PC-3 (cell line): ENCODE measurements around the gene CERK. TPM values are rescaled to one million over a fixed set of nuclear protein-coding genes. Genes with fewer than 3 reads are reported as not detected.

ENCODE experiments used
- ATAC-seq: fragments of 200-7000 bp; cut with Tn5 transposase; 2 replicates; pipeline ENCODE4 v1.9.1; 2020; ENCODE audit warnings: mild to moderate bottlenecking, moderate library complexity
- BruUV-seq: library from RNA; stranded (reverse); fragments of 400-500 nt; replicated peaks from 2 replicates; lab custom pipeline; 2021; lab: Mats Ljungman, UMichigan
- CTCF ChIA-PET: fragments of 300-600 bp; sonication (Branson Sonifier 250); formaldehyde crosslinking; loops from one replicate; lab custom pipeline; 2022; ENCODE audit warnings: antibody characterized with exemption; lab: Charles Lee
- POLR2A ChIA-PET: fragments of 300-600 bp; sonication (Branson Sonifier 250); formaldehyde crosslinking; loops from one replicate; lab custom pipeline; 2022; ENCODE audit warnings: antibody characterized with exemption; ENCODE audit not compliant: unreplicated experiment; lab: Charles Lee
- DNase-seq: peaks from one replicate; pipeline ENCODE4 v3.0.0-alpha.2; 2015
- H2AFZ ChIP-seq: fragments of 300-600 bp; sonication (generic); 2 replicates; pipeline ENCODE4 v1.6.0; 2016; ENCODE audit warnings: antibody characterized with exemption, low read length
- H3F3A ChIP-seq: fragments of 300-600 bp; sonication (generic); one replicate; pipeline ENCODE4 v1.6.0; 2017; ENCODE audit warnings: antibody characterized with exemption, low read length, control low read depth, mild to moderate bottlenecking; ENCODE audit not compliant: unreplicated experiment
- H3K27ac ChIP-seq: fragments of 300-600 bp; sonication (generic); 2 replicates; pipeline ENCODE4 v1.5.1; 2016; ENCODE audit warnings: mild to moderate bottlenecking, low read length
- H3K27me3 ChIP-seq: fragments of 300-600 bp; sonication (generic); 2 replicates; pipeline ENCODE4 v1.6.1; 2016; ENCODE audit warnings: low read length, mixed read lengths
- H3K36me3 ChIP-seq: fragments of 300-600 bp; sonication (generic); 2 replicates; pipeline ENCODE4 v1.6.1; 2016; ENCODE audit warnings: low read depth, mixed run types, low read length, mixed read lengths
- H3K4me1 ChIP-seq: fragments of 300-600 bp; sonication (generic); 2 replicates; pipeline ENCODE4 v1.5.1; 2016; ENCODE audit warnings: low read length; ENCODE audit not compliant: insufficient read depth
- H3K4me2 ChIP-seq: fragments of 300-600 bp; sonication (generic); 2 replicates; pipeline ENCODE4 v1.6.0; 2016; ENCODE audit warnings: low read length
- H3K4me3 ChIP-seq: fragments of 300-600 bp; sonication (generic); 2 replicates; pipeline ENCODE4 v1.5.1; 2016; ENCODE audit warnings: mild to moderate bottlenecking, low read length, mixed read lengths
- H3K79me2 ChIP-seq: fragments of 300-600 bp; sonication (generic); 2 replicates; pipeline ENCODE4 v1.6.1; 2017; ENCODE audit warnings: low read length, mixed read lengths
- H3K9ac ChIP-seq: fragments of 300-600 bp; sonication (generic); 2 replicates; pipeline ENCODE4 v1.6.0; 2016; ENCODE audit warnings: mild to moderate bottlenecking, low read length
- H3K9me2 ChIP-seq: fragments of 300-600 bp; sonication (generic); replicated peaks from 2 replicates; pipeline ENCODE4 v1.6.1; 2016; ENCODE audit warnings: mixed run types, low read length, mixed read lengths
- H3K9me3 ChIP-seq: fragments of 300-600 bp; sonication (generic); 2 replicates; pipeline ENCODE4 v1.6.1; 2016; ENCODE audit warnings: low read length, mixed read lengths
- H4K20me1 ChIP-seq: fragments of 300-600 bp; sonication (generic); 2 replicates; pipeline ENCODE4 v1.6.1; 2016; ENCODE audit warnings: low read length, mixed read lengths
- EZH2 ChIP-seq: fragments of 300-600 bp; sonication (generic); IDR thresholded peaks from one replicate; pipeline ENCODE4 v1.6.1; 2017; ENCODE audit warnings: antibody characterized with exemption, mild to moderate bottlenecking, low read length; ENCODE audit not compliant: unreplicated experiment
- EZH2phosphoT487 ChIP-seq: fragments of 300-600 bp; sonication (generic); IDR thresholded peaks from 2 replicates; pipeline ENCODE4 v1.6.1; 2018; ENCODE audit warnings: mild to moderate bottlenecking, antibody characterized with exemption, low read length, borderline replicate concordance
- intact Hi-C: fragments of 100-400 bp; cut with micrococcal nuclease; formaldehyde crosslinking; loops from 2 replicates; pipeline ENCODE4 v1.9.0; 2023
- total RNA-seq: library from RNA; depleted of rRNA; stranded (reverse); fragments of >200 nt; gene quantifications from 2 replicates; pipeline ENCODE4 v1.2.3, GENCODE V29; 2014
- TF ChIP-seq, protein P1 (sequence below): fragments of 300-600 bp; sonication (generic); conservative IDR thresholded peaks from 2 replicates; pipeline ENCODE4 v1.5.1; 2017; ENCODE audit warnings: antibody characterized with exemption, low read depth, mild to moderate bottlenecking, low read length

CERK gene
- total RNA-seq, 1 experiment from 2014 or later, result 21.6 TPM

GRCh38 chr22:46669201-46669600 lies 68.9 kb downstream of the CERK start:
- DNase-seq, result no peak
- Histone ChIP-seq H3K36me3 (no peaks in the 10 kb centered on the region), H3K4me2 (no peak overlapping the region), H3K9me2 (no peaks in the 10 kb centered on the region), H3K4me3 (no peak overlapping the region), H3F3A (no peaks in the 10 kb centered on the region), H3K4me1 (no peaks in the 10 kb centered on the region), H3K79me2 (no peaks in the 10 kb centered on the region), H4K20me1 (no peaks in the 10 kb centered on the region), H3K9me3 (no peaks in the 10 kb centered on the region), H3K27me3 (no peaks in the 10 kb centered on the region), H2AFZ (no peak overlapping the region), H3K9ac (no peak overlapping the region), H3K27ac (no peak overlapping the region)
- intact Hi-C loops, result no loop called here
- POLR2A ChIA-PET, result no interaction called here
- no TSS peak for BruUV-seq
- TF ChIP-seq, protein P1, sequence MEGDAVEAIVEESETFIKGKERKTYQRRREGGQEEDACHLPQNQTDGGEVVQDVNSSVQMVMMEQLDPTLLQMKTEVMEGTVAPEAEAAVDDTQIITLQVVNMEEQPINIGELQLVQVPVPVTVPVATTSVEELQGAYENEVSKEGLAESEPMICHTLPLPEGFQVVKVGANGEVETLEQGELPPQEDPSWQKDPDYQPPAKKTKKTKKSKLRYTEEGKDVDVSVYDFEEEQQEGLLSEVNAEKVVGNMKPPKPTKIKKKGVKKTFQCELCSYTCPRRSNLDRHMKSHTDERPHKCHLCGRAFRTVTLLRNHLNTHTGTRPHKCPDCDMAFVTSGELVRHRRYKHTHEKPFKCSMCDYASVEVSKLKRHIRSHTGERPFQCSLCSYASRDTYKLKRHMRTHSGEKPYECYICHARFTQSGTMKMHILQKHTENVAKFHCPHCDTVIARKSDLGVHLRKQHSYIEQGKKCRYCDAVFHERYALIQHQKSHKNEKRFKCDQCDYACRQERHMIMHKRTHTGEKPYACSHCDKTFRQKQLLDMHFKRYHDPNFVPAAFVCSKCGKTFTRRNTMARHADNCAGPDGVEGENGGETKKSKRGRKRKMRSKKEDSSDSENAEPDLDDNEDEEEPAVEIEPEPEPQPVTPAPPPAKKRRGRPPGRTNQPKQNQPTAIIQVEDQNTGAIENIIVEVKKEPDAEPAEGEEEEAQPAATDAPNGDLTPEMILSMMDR, result no peak
- TF ChIP-seq EZH2phosphoT487, result no peak
- TF ChIP-seq EZH2, result no peak
- no peak for ATAC-seq
- CTCF ChIA-PET, result no interaction called here

DNA sequence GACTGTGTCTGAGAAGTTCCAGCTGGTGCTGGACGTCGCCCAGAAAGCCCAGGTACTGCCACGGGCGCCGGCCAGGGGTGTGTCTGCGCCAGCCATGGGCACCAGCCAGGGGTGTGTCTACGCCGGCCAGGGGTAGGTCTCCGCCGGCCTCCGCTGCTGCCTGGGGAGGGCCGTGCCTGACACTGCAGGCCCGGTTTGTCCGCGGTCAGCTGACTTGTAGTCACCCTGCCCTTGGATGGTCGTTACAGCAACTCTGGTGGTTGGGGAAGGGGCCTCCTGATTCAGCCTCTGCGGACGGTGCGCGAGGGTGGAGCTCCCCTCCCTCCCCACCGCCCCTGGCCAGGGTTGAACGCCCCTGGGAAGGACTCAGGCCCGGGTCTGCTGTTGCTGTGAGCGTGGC lies 69.9 kb downstream of the CERK start:
- H3K9me3 ChIP-seq, result no peaks in the 10 kb centered on the region
- H3K9ac ChIP-seq, result no peak overlapping the region
- no peak overlapping the region for H3K4me3 ChIP-seq
- intact Hi-C loops, result no loop called here
- H3K9me2 ChIP-seq, result no peaks in the 10 kb centered on the region
- no peaks in the 10 kb centered on the region for H4K20me1 ChIP-seq
- H3K27me3 ChIP-seq, result no peaks in the 10 kb centered on the region
- ATAC-seq (no peak), DNase-seq (no peak)
- H2AFZ ChIP-seq, result no peak overlapping the region
- H3F3A ChIP-seq, result no peaks in the 10 kb centered on the region
- no peaks in the 10 kb centered on the region for H3K36me3 ChIP-seq
- H3K27ac ChIP-seq, result no peak overlapping the region
- CTCF ChIA-PET, result no interaction called here
- BruUV-seq, result no TSS peak
- H3K4me1 ChIP-seq, result no peaks in the 10 kb centered on the region
- H3K4me2 ChIP-seq, result no peak overlapping the region
- POLR2A ChIA-PET, result no interaction called here
- no peaks in the 10 kb centered on the region for H3K79me2 ChIP-seq
- TF ChIP-seq, protein P1, result no peak
- no peak for TF ChIP-seq EZH2phosphoT487
- TF ChIP-seq EZH2, result no peak

- Histone ChIP-seq H3K27me3 (no peaks in the 10 kb centered on the region), H3F3A (no peaks in the 10 kb centered on the region), H3K36me3 (no peaks in the 10 kb centered on the region), H3K9me3 (no peaks in the 10 kb centered on the region), H2AFZ (no peak overlapping the region), H3K9me2 (no peaks in the 10 kb centered on the region), H3K4me3 (no peak overlapping the region), H3K4me1 (no peaks in the 10 kb centered on the region), H3K9ac (no peak overlapping the region), H4K20me1 (no peaks in the 10 kb centered on the region), H3K4me2 (no peak overlapping the region), H3K79me2 (no peaks in the 10 kb centered on the region), H3K27ac (no peak overlapping the region)
- intact Hi-C loops, result no loop called here
- TF ChIP-seq EZH2 (no peak), EZH2phosphoT487 (no peak)
- TF ChIP-seq, protein P1, result no peak
- no peak for DNase-seq
- no peak for ATAC-seq
- BruUV-seq, result no TSS peak
- ChIA-PET POLR2A (no interaction called here), CTCF (no interaction called here)
These were observed 70.8 kb downstream of the CERK start for GRCh38 chr22:46667245-46667623.
